ENCODE measurements around the gene AQP2.
A peak's percentile ranks its signal among the peaks of the same experiment; 100 is the strongest.
"Not testable (repeated sequence)": the region's sequence is repeated elsewhere in the genome, so short reads cannot be mapped to it uniquely, and the experiment has no call there.

The AQP2 gene

DNA sequence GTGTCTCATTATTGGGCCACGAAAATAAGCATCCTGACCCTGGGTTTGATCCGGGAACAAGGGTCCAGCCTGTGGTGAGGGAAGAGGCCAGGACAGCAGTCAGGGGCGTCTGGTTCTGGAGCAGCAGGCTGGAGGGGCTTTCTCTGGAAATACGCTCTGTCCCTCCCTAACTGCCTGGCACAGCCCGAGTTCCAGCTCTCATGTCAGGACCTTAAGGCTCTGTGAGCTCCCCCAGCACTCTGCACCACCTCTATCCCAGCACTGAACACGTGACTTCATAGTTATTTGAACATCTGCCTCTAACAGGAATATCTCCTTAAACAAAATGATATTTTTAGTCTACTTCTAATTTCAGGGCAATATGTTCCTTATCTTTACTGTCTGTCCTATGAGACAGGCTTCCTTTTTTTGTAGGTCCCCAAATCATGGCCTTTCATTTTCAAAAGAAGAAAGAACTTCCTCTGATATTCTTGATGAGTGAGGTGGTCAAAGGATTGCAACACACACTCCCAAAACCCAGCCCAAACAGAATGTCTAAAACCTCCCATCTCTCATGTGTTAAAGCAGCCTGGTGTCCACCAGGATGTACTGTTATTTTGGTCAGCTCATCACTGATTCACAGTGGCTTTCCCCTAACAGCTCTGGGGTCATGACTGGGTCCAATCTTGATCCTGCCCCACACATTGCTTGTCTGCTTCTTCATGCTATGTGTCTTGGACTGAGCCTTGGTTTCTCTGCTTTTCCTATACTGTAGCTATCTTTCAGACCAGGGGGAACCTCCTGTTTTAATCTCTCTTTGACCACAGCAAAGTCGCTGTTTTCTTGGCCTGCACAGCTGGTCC lies 31.9 kb downstream of the AQP2 start:
- DNase-seq (ENCODE audit: low read depth), result peak; percentile 21
- TF ChIP-seq, protein P1, sequence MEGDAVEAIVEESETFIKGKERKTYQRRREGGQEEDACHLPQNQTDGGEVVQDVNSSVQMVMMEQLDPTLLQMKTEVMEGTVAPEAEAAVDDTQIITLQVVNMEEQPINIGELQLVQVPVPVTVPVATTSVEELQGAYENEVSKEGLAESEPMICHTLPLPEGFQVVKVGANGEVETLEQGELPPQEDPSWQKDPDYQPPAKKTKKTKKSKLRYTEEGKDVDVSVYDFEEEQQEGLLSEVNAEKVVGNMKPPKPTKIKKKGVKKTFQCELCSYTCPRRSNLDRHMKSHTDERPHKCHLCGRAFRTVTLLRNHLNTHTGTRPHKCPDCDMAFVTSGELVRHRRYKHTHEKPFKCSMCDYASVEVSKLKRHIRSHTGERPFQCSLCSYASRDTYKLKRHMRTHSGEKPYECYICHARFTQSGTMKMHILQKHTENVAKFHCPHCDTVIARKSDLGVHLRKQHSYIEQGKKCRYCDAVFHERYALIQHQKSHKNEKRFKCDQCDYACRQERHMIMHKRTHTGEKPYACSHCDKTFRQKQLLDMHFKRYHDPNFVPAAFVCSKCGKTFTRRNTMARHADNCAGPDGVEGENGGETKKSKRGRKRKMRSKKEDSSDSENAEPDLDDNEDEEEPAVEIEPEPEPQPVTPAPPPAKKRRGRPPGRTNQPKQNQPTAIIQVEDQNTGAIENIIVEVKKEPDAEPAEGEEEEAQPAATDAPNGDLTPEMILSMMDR (conservative IDR thresholded peaks at IDR 0.05; ENCODE audit: low read length), result no peak
- no peak overlapping the region for H3K4me3 ChIP-seq (ENCODE audit: low read length)

DNA sequence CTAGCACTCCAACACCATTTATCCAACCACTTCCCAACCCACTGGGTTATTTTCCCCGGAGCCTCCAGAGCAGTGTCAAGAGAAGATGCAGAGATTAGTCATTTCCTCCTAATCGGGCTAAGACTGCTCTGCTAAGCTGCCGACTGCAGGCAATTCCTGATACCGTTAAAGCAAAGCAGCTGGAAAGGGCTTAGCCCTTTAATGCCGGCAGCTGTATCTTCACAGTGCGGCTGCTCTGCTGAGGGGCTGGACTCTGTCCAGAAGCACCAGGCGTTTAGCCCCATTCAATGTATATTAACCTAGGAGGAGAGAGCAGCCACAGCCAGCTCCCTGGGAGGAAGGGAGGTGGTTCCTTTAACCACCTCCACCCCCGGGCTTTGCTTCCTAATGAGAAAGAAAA lies 33.4 kb downstream of the AQP2 start:
- TF ChIP-seq, protein P1 (conservative IDR thresholded peaks at IDR 0.05; ENCODE audit: low read length), result peak; percentile 27; the same call in 1 of the 2 replicates
- DNase-seq (ENCODE audit: low read depth), result peak; percentile 73
- peak overlapping the region; percentile 22 for H3K4me3 ChIP-seq (ENCODE audit: low read length)

DNA sequence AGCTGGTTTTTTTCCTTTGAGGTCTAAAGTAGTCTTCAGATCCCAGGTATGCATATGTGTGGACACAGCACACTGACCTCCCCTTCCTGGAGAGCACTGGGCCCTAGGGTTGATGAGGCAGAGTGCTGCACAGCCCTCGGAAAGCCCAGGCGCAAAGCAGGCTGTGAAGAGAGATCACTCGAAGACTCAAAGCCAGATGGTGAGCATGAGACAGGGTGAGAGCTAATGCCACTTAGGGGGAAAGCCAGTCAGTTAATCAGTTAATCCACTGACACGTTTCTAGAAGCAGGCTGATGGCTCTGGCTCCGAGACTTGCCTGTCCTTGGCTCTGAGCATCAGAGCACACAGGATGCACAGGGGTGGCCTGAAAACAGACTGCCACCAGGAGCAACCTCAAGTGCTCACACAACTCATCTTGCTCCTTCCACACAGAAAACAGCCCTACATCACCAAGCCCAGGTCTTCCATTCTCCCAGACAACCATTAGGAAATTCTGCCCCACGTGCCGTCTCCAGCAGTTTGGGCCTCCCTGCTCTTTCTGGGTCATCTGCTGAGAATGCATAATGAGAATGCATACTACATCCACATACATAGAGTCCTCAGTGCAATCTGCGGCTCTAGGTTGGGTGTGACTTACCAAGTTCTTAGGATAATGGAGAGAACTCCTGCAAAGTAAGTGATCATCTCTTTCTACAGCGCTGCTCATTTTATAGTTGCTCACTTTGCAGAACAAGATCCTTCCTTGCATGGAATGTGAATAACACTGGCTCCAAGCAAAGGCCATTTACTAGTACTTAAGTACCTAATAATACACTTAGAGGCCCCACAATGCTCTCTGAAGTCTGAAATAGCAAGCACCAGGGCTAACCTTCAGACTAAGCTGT lies 34.2 kb downstream of the AQP2 start:
- TF ChIP-seq, protein P1 (conservative IDR thresholded peaks at IDR 0.05; ENCODE audit: low read length), result no peak
- DNase-seq (ENCODE audit: low read depth), result no peak
- H3K4me3 ChIP-seq (ENCODE audit: low read length), result no peak overlapping the region

DNA sequence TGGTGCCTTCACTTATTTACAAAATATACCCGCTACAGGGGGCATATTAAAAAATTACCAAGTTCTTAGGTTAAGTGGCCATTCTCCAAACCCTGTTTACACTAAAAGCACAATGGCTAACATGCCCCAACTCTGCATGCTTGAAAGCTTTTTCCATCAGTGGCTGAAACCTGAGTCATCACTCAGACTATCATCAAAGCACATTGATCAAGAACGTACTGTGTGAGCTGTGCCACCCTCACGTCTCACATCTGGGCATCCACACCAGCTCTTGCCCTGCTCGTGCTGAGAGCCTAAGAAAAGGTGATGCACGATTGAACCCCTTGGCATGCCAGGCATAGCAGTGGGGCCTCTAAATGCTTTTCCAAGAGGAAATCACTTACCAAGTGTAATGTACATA lies 35.4 kb downstream of the AQP2 start:
- H3K4me3 ChIP-seq (ENCODE audit: low read length), result no peak overlapping the region
- TF ChIP-seq, protein P1 (conservative IDR thresholded peaks at IDR 0.05; ENCODE audit: low read length), result no peak
- no peak for DNase-seq (ENCODE audit: low read depth)

DNA sequence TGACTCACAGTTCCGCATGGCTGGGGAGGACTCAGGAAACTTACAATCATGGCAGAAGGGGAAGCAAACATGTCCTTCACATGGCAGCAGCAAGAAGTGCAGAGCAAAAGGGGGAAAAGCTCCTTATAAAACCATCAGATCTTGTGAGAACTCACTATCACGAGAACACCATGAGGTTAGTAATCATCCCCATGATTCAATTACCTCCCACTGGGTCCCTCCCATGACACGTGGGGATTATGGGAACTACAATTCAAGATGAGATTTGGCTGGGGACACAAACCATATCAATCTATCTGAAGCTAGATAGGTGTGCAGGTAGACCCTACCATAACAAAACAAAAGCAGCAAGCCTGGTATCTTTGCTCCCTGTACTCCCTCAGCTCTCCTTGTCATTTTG lies 35.9 kb downstream of the AQP2 start:
- not testable (repeated sequence) for DNase-seq (ENCODE audit: low read depth); H3K4me3 ChIP-seq (ENCODE audit: low read length)

DNA sequence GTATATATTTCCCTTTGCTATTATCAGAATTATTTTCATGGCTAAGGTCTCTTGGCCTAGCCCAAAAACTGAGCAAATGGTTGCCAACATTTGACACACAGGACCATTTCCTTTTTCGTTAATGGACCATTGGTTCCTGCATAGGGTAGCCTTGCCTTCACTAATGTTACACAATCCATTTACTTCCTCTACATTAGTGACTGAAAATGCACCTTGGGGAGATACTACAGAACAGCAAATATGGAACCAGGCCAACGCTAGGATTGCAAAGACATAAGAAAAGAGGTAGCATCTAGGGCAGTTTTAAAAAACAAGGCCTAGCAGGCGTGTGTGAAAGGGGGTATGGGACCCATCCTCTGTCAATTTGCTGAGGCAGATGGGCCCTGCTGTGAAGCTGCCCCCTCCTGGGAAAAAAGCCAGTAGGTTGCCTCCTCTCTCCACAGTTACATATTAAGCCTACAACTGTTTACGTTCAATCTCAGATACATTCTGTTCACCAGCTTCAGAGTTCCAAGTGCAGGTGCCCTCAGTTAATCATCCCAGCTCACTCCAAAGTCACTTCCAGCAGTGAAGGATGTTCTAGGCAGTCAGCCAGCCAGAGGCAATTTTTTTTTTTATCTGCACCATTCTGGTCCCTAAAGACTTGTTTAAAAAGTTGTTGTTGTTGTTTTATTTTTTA lies 37.2 kb downstream of the AQP2 start:
- no peak overlapping the region for H3K4me3 ChIP-seq (ENCODE audit: low read length)
- DNase-seq (ENCODE audit: low read depth), result no peak
- TF ChIP-seq, protein P1 (conservative IDR thresholded peaks at IDR 0.05; ENCODE audit: low read length), result no peak

DNA sequence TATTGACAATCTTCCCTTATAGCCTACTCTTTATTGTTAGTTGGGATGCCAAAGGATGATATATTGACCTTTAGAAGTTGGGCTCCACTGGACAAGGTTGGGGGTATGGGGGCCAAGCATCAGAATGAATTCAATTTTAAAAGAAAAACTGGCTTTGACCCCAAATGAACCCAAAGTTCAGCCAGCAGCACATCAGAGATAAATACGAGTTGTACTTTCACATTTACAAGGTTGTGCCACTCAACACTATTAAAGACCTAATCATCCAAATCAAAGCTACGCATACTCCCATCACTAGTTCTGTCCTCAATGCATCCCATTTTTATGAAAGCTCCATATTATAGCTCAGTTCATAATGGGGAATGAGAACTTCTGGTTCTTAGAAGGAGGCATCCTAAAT lies 38.9 kb downstream of the AQP2 start:
- DNase-seq (ENCODE audit: low read depth); H3K4me3 ChIP-seq (ENCODE audit: low read length): not testable (repeated sequence)

Measured in AG10803 (cell line).